Measurements from ENCODE around the gene THSD4. TPM values are rescaled to one million over a fixed set of nuclear protein-coding genes. Genes with fewer than 3 reads are reported as not detected.

The THSD4 gene
- total RNA-seq, 1 experiment from 2014 or later, result 29.0 TPM

DNA sequence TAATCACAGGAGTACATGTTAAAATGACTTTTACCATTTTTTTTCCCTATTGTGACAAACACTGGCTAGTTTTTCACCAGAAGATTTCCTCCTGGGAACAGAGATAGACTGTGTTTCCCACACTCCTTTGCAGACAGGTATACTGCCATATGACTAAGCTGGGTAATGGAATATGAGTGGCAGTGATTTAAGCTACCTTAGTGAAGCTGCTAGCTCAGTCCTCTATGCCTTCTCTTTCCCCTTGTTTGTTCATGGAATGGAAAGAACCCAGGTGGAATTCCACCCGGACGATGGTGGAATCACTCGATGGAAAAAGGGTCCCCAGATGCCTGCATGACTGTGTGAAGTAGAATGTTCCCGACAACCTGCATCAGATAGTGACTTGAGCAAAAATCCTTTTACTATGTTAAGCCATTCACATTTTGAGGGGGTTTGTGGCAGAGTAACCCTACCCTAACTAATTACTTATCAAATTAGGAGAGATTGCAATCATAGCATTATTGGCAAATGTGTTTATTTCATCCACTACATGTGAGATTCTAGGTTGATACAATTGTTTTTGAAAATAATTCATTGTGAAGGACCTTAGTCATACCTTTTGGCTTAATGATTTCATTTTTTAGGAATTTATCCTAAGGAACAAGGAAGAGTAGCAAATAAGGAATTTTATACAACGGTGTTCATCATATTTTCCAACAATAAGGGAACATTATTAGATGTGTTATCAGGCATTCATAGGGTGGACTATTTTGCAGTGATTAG lies 16.5 kb downstream of the THSD4 start:
- H3K9me2 ChIP-seq (replicated peaks; ENCODE audit: low read length), result no peaks in the 10 kb centered on the region
- no peaks in the 10 kb centered on the region for H3K9me3 ChIP-seq (ENCODE audit: low read length)
- ChIA-PET POLR2A (ENCODE audit: unreplicated experiment) (interaction anchor here (0.5 to 0.7 kb wide), 2 partner anchors 15 to 434 kb away, joined by 7 to 9 read pairs; no protein-coding TSS in a partner anchor), CTCF (interaction anchor here (0.7 kb wide), 1 partner anchor 155 kb away, joined by 3 read pairs; no protein-coding TSS in a partner anchor)
- peaks cover 12% of the 10 kb centered on the region for H3F3A ChIP-seq (ENCODE audit: low read length, unreplicated experiment)
- peaks cover 12% of the 10 kb centered on the region for H3K36me3 ChIP-seq (ENCODE audit: low read depth, low read length)
- no peak for TF ChIP-seq EZH2phosphoT487 (IDR thresholded peaks at IDR 0.05; ENCODE audit: borderline replicate concordance, low read length)
- no peak for TF ChIP-seq EZH2 (IDR thresholded peaks at IDR 0.05; ENCODE audit: low read length, unreplicated experiment)
- TF ChIP-seq, protein P1, sequence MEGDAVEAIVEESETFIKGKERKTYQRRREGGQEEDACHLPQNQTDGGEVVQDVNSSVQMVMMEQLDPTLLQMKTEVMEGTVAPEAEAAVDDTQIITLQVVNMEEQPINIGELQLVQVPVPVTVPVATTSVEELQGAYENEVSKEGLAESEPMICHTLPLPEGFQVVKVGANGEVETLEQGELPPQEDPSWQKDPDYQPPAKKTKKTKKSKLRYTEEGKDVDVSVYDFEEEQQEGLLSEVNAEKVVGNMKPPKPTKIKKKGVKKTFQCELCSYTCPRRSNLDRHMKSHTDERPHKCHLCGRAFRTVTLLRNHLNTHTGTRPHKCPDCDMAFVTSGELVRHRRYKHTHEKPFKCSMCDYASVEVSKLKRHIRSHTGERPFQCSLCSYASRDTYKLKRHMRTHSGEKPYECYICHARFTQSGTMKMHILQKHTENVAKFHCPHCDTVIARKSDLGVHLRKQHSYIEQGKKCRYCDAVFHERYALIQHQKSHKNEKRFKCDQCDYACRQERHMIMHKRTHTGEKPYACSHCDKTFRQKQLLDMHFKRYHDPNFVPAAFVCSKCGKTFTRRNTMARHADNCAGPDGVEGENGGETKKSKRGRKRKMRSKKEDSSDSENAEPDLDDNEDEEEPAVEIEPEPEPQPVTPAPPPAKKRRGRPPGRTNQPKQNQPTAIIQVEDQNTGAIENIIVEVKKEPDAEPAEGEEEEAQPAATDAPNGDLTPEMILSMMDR (conservative IDR thresholded peaks at IDR 0.05; ENCODE audit: low read depth, low read length), result no peak
- no peaks in the 10 kb centered on the region for H4K20me1 ChIP-seq (ENCODE audit: low read length)
- H3K4me2 ChIP-seq (ENCODE audit: low read length), result peak overlapping the region; percentile 45
- DNase-seq (peak; percentile 71), ATAC-seq (no peak)
- intact Hi-C loops (cut with micrococcal nuclease), result no loop called here
- H3K4me3 ChIP-seq (ENCODE audit: low read length), result 0 out of 2 replicates have a peak overlapping the region, but pooled peaks have one; percentile 17
- peaks cover 52% of the 10 kb centered on the region for H3K4me1 ChIP-seq (ENCODE audit: insufficient read depth, low read length)
- peak overlapping the region; percentile 70 for H3K9ac ChIP-seq (ENCODE audit: low read length)
- no peak overlapping the region for H2AFZ ChIP-seq (ENCODE audit: low read length)
- H3K27me3 ChIP-seq (ENCODE audit: low read length), result no peaks in the 10 kb centered on the region
- no TSS peak for BruUV-seq (replicated peaks)
- H3K27ac ChIP-seq (ENCODE audit: low read length), result peak overlapping the region; percentile 95
- H3K79me2 ChIP-seq (ENCODE audit: low read length), result peaks cover 89% of the 10 kb centered on the region

DNA sequence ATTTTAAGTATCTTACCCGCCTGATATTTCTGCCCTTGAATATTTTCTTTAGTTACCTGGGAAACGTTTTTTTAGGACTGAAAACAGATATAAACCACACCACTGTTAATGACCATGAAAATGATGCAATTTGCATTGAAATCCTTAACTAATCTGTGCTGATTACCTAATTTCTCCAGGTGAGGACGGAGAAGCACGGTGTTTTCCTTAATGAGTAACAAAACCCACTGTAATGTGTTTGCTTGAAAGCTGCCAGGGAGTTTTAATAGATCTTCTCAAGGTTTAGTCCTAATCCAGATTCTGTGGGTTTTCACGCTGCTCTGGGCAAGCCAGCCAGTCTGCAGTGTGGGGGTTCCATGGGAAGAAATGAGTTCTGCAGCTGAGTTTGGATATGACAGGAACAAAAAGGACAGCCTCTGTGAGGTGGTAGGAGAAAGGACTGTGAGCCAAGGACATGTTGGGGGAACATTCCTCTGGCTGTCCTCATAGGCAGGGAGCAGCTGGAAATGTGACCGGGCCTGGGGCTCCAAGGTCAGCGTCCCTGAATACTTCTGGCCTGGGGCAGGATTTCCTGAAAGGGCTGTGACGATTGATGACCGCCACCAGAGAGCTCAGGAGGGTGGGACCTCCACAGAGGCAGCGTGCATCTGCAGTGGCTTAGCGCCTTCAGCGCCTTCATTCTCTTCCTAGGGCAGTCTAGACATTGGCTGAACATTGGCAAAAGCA lies 18.6 kb downstream of the THSD4 start:
- BruUV-seq (replicated peaks), result no TSS peak
- POLR2A ChIA-PET (ENCODE audit: unreplicated experiment), result no interaction called here
- CTCF ChIA-PET, result no interaction called here
- Histone ChIP-seq H3K4me1 (ENCODE audit: insufficient read depth, low read length) (peaks cover 50% of the 10 kb centered on the region), H3K27me3 (ENCODE audit: low read length) (no peaks in the 10 kb centered on the region), H2AFZ (ENCODE audit: low read length) (no peak overlapping the region), H3K79me2 (ENCODE audit: low read length) (peaks cover 87% of the 10 kb centered on the region), H3K36me3 (ENCODE audit: low read depth, low read length) (0 out of 2 replicates have a peak, but pooled peaks cover 10% of the 10 kb centered on the region), H3F3A (ENCODE audit: low read length, unreplicated experiment) (peaks cover 3% of the 10 kb centered on the region), H3K27ac (ENCODE audit: low read length) (0 out of 2 replicates have a peak overlapping the region, but pooled peaks have one; percentile 4), H3K9me2 (replicated peaks; ENCODE audit: low read length) (no peaks in the 10 kb centered on the region), H3K4me2 (ENCODE audit: low read length) (no peak overlapping the region), H3K9ac (ENCODE audit: low read length) (no peak overlapping the region), H4K20me1 (ENCODE audit: low read length) (no peaks in the 10 kb centered on the region), H3K4me3 (ENCODE audit: low read length) (no peak overlapping the region), H3K9me3 (ENCODE audit: low read length) (no peaks in the 10 kb centered on the region)
- ATAC-seq, result no peak
- no peak for DNase-seq
- intact Hi-C loops (cut with micrococcal nuclease), result no loop called here
- TF ChIP-seq, protein P1 (conservative IDR thresholded peaks at IDR 0.05; ENCODE audit: low read depth, low read length), result no peak
- no peak for TF ChIP-seq EZH2 (IDR thresholded peaks at IDR 0.05; ENCODE audit: low read length, unreplicated experiment)
- TF ChIP-seq EZH2phosphoT487 (IDR thresholded peaks at IDR 0.05; ENCODE audit: borderline replicate concordance, low read length), result no peak
